Measurements from ENCODE around the gene MTA2. TPM values are rescaled to one million over a fixed set of nuclear protein-coding genes. Genes with fewer than 3 reads are reported as not detected.
A peak's percentile ranks its signal among the peaks of the same experiment; 100 is the strongest.
"Not testable (repeated sequence)": the region's sequence is repeated elsewhere in the genome, so short reads cannot be mapped to it uniquely, and the experiment has no call there.

MTA2 gene
- 130 and 133 TPM in 2 replicates for total RNA-seq (2014; rRNA removed; shearing (Covaris generic))
- 162 and 174 TPM in 2 replicates for total RNA-seq (2022)
- Bru-seq, nascent RNA = percentile 88 among the genes with signal in this experiment
- BruChase-seq, experiment 1, labeled RNA remaining after a 6-hour chase = percentile 97 among the genes with signal in this experiment
- percentile 98 among the genes with signal in this experiment for BruChase-seq, experiment 2, labeled RNA remaining after a 2-hour chase
- long read RNA-seq, transcript MTA2-201 (18 exons, 3,058 nt) = major isoform, 45 of 68 reads
- long read RNA-seq, partial matches to known transcripts = 14 of 68 reads
- long read RNA-seq, other reads (novel, unspliced or antisense) = 9 of 68 reads

DNA sequence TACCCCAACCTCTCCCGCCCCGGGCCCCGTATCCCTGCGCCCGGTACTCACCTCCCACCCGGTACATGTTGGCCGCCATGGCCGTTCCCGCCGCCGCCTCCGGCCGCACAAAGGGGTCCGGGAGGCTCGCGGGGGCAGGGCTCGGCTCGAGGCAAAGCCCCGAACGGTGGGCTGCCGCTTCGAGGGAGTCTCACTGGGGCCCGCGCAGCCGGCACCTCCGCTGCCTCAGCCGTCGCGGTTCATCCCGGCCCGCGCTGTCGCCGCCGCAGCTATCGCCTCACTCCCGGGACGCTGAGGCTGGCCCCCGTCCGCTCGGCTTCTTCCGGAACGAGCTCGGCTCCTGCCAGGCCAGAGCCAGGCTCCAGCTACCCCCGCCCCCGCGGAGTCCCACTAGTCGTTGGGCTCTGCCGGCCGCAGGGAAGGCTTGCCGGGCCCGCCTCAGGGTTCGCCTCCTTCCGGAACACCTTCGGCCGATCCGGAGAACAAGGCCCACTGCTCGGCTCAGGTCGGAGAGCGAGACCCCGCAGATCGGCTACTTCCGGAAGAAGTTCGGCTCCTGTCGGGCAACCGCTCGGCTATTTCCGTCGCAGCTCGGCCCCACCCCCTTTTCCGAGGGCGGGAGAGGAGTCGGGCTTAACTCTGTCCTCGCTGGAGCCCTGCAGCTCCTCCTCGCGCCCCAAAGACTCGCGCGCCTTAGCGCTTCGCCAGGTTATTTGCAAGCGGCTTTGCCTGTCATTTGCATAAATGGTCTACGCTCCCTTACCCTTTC is at the start of gene MTA2:
MTA2 (minus strand) TSS at position 494 of the 769 bp plus-strand sequence; CDS start at position 79, 415 bp downstream.
- Histone ChIP-seq H3K4me3 (ENCODE audit: low read depth, low read length, poor library complexity, severe bottlenecking) (peak within 1 kb of the TSS; percentile 98), H3K27ac (ENCODE audit: low read depth, low read length, poor library complexity, severe bottlenecking) (peak within 1 kb of the TSS; percentile 87), H4K20me1 (ENCODE audit: insufficient read depth, low read length) (peaks cover 9% of the 10 kb centered on the region; the same call in 1 of the 2 replicates), H3K36me3 (ENCODE audit: insufficient read depth, low read length) (peaks cover 82% of the 10 kb centered on the region), H3K79me2 (ENCODE audit: insufficient read depth, low read depth, low read length) (peaks cover 37% of the 10 kb centered on the region), H3K9me2 (ENCODE audit: insufficient read depth, low read length) (no peaks in the 10 kb centered on the region), H3K4me2 (ENCODE audit: low read length) (peak within 1 kb of the TSS; percentile 98), H3K4me1 (ENCODE audit: insufficient read depth, low read length, poor library complexity, severe bottlenecking) (peaks cover 24% of the 10 kb centered on the region), H2AFZ (ENCODE audit: low read length) (peak within 1 kb of the TSS; percentile 34; the same call in 1 of the 2 replicates), H3K9me3 (ENCODE audit: low read length) (no peaks in the 10 kb centered on the region)
- intact Hi-C loops (cut with micrococcal nuclease; ENCODE audit: unreplicated experiment) = loop anchor here (2.0 kb wide), 1 partner anchor 63 kb away; the partner anchor contains the start of genes C11orf98 and CSKMT
- BruUV-seq (replicated peaks) = no TSS peak
- CTCF ChIA-PET (ENCODE audit: unreplicated experiment) = interaction anchor here (0.7 to 1.0 kb wide), 3 partner anchors 10 to 46 kb away, joined by 3 to 4 read pairs (median 3); partner anchors contain the start of gene TUT1
- peak; percentile 99 for DNase-seq (ENCODE audit: low spot score)
- TF ChIP-seq, protein P1, sequence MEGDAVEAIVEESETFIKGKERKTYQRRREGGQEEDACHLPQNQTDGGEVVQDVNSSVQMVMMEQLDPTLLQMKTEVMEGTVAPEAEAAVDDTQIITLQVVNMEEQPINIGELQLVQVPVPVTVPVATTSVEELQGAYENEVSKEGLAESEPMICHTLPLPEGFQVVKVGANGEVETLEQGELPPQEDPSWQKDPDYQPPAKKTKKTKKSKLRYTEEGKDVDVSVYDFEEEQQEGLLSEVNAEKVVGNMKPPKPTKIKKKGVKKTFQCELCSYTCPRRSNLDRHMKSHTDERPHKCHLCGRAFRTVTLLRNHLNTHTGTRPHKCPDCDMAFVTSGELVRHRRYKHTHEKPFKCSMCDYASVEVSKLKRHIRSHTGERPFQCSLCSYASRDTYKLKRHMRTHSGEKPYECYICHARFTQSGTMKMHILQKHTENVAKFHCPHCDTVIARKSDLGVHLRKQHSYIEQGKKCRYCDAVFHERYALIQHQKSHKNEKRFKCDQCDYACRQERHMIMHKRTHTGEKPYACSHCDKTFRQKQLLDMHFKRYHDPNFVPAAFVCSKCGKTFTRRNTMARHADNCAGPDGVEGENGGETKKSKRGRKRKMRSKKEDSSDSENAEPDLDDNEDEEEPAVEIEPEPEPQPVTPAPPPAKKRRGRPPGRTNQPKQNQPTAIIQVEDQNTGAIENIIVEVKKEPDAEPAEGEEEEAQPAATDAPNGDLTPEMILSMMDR (conservative IDR thresholded peaks at IDR 0.05; ENCODE audit: low read length) = no peak
- TF ChIP-seq EZH2phosphoT487 (IDR thresholded peaks at IDR 0.05; ENCODE audit: borderline replicate concordance, low read depth, low read length) = no peak
- POLR2A ChIA-PET = interaction anchor here (0.6 to 2.5 kb wide), 9 partner anchors 10 to 230 kb away, joined by 3 to 37 read pairs (median 3); partner anchors contain the start of genes B3GAT3, STX5, TUT1 and UQCC3

- Histone ChIP-seq H3K4me1 (ENCODE audit: insufficient read depth, low read length, poor library complexity, severe bottlenecking) (peaks cover 34% of the 10 kb centered on the region), H3K36me3 (ENCODE audit: insufficient read depth, low read length) (peaks cover 25% of the 10 kb centered on the region), H3K79me2 (ENCODE audit: insufficient read depth, low read depth, low read length) (peaks cover 34% of the 10 kb centered on the region)
- H2AFZ ChIP-seq (ENCODE audit: low read length); H3K9me2 ChIP-seq (ENCODE audit: insufficient read depth, low read length); intact Hi-C loops (cut with micrococcal nuclease; ENCODE audit: unreplicated experiment); H3K4me3 ChIP-seq (ENCODE audit: low read depth, low read length, poor library complexity, severe bottlenecking); H4K20me1 ChIP-seq (ENCODE audit: insufficient read depth, low read length); DNase-seq (ENCODE audit: low spot score); BruUV-seq (replicated peaks); H3K9me3 ChIP-seq (ENCODE audit: low read length); CTCF ChIA-PET (ENCODE audit: unreplicated experiment); H3K27ac ChIP-seq (ENCODE audit: low read depth, low read length, poor library complexity, severe bottlenecking); H3K4me2 ChIP-seq (ENCODE audit: low read length): not testable (repeated sequence)
- POLR2A ChIA-PET = interaction anchor here (0.6 to 10.5 kb wide), 3 partner anchors 16 to 136 kb away, joined by 3 to 159 read pairs (median 4); partner anchors contain the start of genes C11orf98 and CSKMT
Measured at GRCh38 chr11:62650283-62650682, 48.6 kb upstream of the MTA2 start.

DNA sequence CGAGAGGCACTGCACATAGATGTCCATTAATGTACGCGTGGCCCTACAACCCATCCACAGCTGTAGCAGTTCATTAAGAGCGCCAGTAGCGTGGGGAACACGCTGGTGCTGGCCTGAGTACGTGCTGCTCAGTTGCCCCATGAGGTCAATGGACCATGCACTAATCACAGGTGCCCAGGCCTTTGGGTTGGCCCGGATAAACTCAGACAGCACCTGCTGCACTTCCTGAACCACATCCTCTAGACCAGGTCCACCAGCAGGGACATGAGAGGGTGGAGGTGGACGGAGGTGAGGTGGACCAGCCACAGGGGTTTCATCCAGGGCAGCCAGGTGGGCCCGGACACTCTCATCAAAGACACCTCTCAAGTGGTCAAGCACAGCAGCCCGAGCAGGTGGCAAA is 47.8 kb upstream of the MTA2 start:
- Histone ChIP-seq H3K9me2 (ENCODE audit: insufficient read depth, low read length) (no peaks in the 10 kb centered on the region), H3K4me2 (ENCODE audit: low read length) (no peak overlapping the region), H3K4me3 (ENCODE audit: low read depth, low read length, poor library complexity, severe bottlenecking) (no peak overlapping the region), H3K36me3 (ENCODE audit: insufficient read depth, low read length) (peaks cover 32% of the 10 kb centered on the region), H3K27ac (ENCODE audit: low read depth, low read length, poor library complexity, severe bottlenecking) (no peak overlapping the region), H3K4me1 (ENCODE audit: insufficient read depth, low read length, poor library complexity, severe bottlenecking) (peaks cover 39% of the 10 kb centered on the region), H2AFZ (ENCODE audit: low read length) (no peak overlapping the region), H3K79me2 (ENCODE audit: insufficient read depth, low read depth, low read length) (peaks cover 42% of the 10 kb centered on the region), H4K20me1 (ENCODE audit: insufficient read depth, low read length) (no peaks in the 10 kb centered on the region), H3K9me3 (ENCODE audit: low read length) (no peaks in the 10 kb centered on the region)
- no TSS peak for BruUV-seq (replicated peaks)
- TF ChIP-seq EZH2phosphoT487 (IDR thresholded peaks at IDR 0.05; ENCODE audit: borderline replicate concordance, low read depth, low read length) = no peak
- TF ChIP-seq, protein P1 (conservative IDR thresholded peaks at IDR 0.05; ENCODE audit: low read length) = no peak
- ChIA-PET CTCF (ENCODE audit: unreplicated experiment) (no interaction called here), POLR2A (interaction anchor here (0.7 to 10.5 kb wide), 4 partner anchors 17 to 29 kb away, joined by 4 to 159 read pairs (median 4); partner anchors contain the start of genes C11orf98, CSKMT, LBHD1 and UQCC3)
- DNase-seq (ENCODE audit: low spot score) = peak; percentile 34
- intact Hi-C loops (cut with micrococcal nuclease; ENCODE audit: unreplicated experiment) = no loop called here

All from OCI-LY7 (cell line).